GM12891 (cell line): Measurements from ENCODE around the gene ZNF821.

ENCODE experiments used
- PAX5 ChIP-seq: IDR thresholded peaks from 2 replicates; pipeline ENCODE4 v1.6.1; 2011; ENCODE audit warnings: low read length, moderate library complexity, mild to moderate bottlenecking; ENCODE audit not compliant: insufficient read depth, severe bottlenecking
- POLR2A ChIP-seq: IDR thresholded peaks from 2 replicates; pipeline ENCODE4 v1.6.1; 2011; ENCODE audit warnings: low read depth, low read length, control low read depth
- POLR2AphosphoS5 ChIP-seq: IDR thresholded peaks from 2 replicates; pipeline ENCODE4 v1.6.1; 2011; ENCODE audit warnings: low read depth, low read length, control low read depth
- POU2F2 ChIP-seq: IDR thresholded peaks from 2 replicates; pipeline ENCODE4 v1.6.1; 2011; ENCODE audit warnings: low read depth, mild to moderate bottlenecking, control low read depth, low read length, moderate library complexity
- SPI1 ChIP-seq: IDR thresholded peaks from 2 replicates; pipeline ENCODE4 v1.6.1; 2011; ENCODE audit warnings: low read depth, low read length, control low read depth
- TAF1 ChIP-seq: IDR thresholded peaks from 2 replicates; pipeline ENCODE4 v1.6.1; 2011; ENCODE audit warnings: low read depth, low read length, control low read depth

- TF ChIP-seq POLR2A (no peak), POLR2AphosphoS5 (no peak), SPI1 (no peak), TAF1 (no peak), PAX5 (no peak), POU2F2 (no peak)
These were observed 19.6 kb upstream of the ZNF821 start for GRCh38 chr16:71903608-71904007.
